GM21447 (cell line): ENCODE data around the gene HS1BP3.

Experiments
- ATAC-seq: cut with Tn5 transposase; IDR thresholded peaks from one replicate; pipeline ENCODE4 v1.9.1; 2021; ENCODE audit not compliant: unreplicated experiment

Gene HS1BP3

GRCh38 chr2:20647738-20648137, 3.2 kb downstream of the HS1BP3 start:
- no peak for ATAC-seq

- no peak for ATAC-seq
Measured at GRCh38 chr2:20647211-20647610, 3.7 kb downstream of the HS1BP3 start.

- no peak for ATAC-seq
Measured at GRCh38 chr2:20646446-20646845, 4.5 kb downstream of the HS1BP3 start.

- no peak for ATAC-seq
Measured at GRCh38 chr2:20645761-20646160, 5.1 kb downstream of the HS1BP3 start.

GRCh38 chr2:20645301-20645701, 5.6 kb downstream of the HS1BP3 start:
- no peak for ATAC-seq

- no peak for ATAC-seq
Measured at GRCh38 chr2:20643826-20644225, 7.1 kb downstream of the HS1BP3 start.

GRCh38 chr2:20643060-20643459, 7.8 kb downstream of the HS1BP3 start:
- no peak for ATAC-seq

- peak; percentile 93 for ATAC-seq
Measured at GRCh38 chr2:20642055-20642971, 8.6 kb downstream of the HS1BP3 start.

- no peak for ATAC-seq
Measured at GRCh38 chr2:20641123-20641985, 9.5 kb downstream of the HS1BP3 start.

GRCh38 chr2:20640411-20641122, 10.3 kb downstream of the HS1BP3 start:
- ATAC-seq, result no peak

- no peak for ATAC-seq
Measured at GRCh38 chr2:20638646-20639430, 12.1 kb downstream of the HS1BP3 start.

- ATAC-seq, result no peak
Measured at GRCh38 chr2:20638014-20638413, 12.9 kb downstream of the HS1BP3 start.

GRCh38 chr2:20637147-20637546, 13.8 kb downstream of the HS1BP3 start:
- ATAC-seq, result no peak

GRCh38 chr2:20635675-20636584, 15.0 kb downstream of the HS1BP3 start:
- peak; percentile 74 for ATAC-seq

GRCh38 chr2:20635113-20635510, 15.8 kb downstream of the HS1BP3 start:
- ATAC-seq, result no peak

- ATAC-seq, result no peak
Measured at GRCh38 chr2:20634507-20635112, 16.3 kb downstream of the HS1BP3 start.

- ATAC-seq, result no peak
Measured at GRCh38 chr2:20633794-20634506, 16.9 kb downstream of the HS1BP3 start.

- ATAC-seq, result no peak
Measured at GRCh38 chr2:20633001-20633400, 17.9 kb downstream of the HS1BP3 start.
